ENCODE measurements around the gene KAZN. TPM values are rescaled to one million over a fixed set of nuclear protein-coding genes. Genes with fewer than 3 reads are reported as not detected.

The KAZN gene
- polyA plus RNA-seq, 1 of the 3 experiments (the other 2 are of a cell fraction), result 6.8 TPM

DNA sequence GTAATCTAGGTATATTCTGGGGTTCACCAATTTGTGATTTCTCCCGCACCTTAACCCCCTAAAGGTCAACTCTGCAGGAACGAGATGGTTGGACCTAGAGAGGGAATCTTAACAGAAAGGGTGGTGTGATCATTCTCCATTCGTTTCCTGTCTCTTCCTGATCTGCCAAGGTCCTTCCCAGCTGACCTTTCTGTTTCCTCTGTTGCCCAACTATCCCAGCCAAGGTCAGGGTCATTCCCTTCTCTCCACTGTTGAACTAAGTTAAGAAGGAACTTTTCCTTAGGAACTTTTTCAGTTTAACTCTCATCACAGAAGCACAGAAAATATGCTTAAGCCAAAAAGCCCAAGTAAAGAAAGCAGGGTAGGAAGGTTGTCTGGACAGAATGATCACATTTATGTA, 49.3 kb downstream of the KAZN start:
- H3K27me3 ChIP-seq (ENCODE audit: insufficient read depth), result no peaks in the 10 kb centered on the region
- H3K36me3 ChIP-seq (replicated peaks in 1 of 2; ENCODE audit: control insufficient read depth in 1 of 2, insufficient read depth in 2 of 2, low read length in 1 of 2), result no peaks in the 10 kb centered on the region
- ChIA-PET CTCF (no interaction called here), POLR2A (no interaction called here)
- 21% methylated on average over 3 of the region's 3 CpGs for WGBS (ENCODE audit: low lambda C conversion rate)
- no peak overlapping the region for H2AFZ ChIP-seq (ENCODE audit: low read depth)
- no peak for DNase-seq
- H4K20me1 ChIP-seq (ENCODE audit: insufficient read depth), result no peaks in the 10 kb centered on the region
- H3K9me3 ChIP-seq, result no peaks in the 10 kb centered on the region
- H3K4me1 ChIP-seq (ENCODE audit: control insufficient read depth in 1 of 2, insufficient read depth in 2 of 2, low read depth in 1 of 2, low read length in 1 of 2), result no peaks in the 10 kb centered on the region
- no peak overlapping the region for H3K9ac ChIP-seq
- no peak overlapping the region for H3K4me3 ChIP-seq (ENCODE audit: low read depth in 2 of 2, low read length in 1 of 2)
- TF ChIP-seq EP300 (IDR thresholded peaks at IDR 0.05; ENCODE audit: borderline replicate concordance in 1 of 2, low read depth in 1 of 2, low read length in 1 of 2) (no peak), MXI1 (IDR thresholded peaks at IDR 0.05; ENCODE audit: low read depth, low read length) (no peak), FOXM1 (IDR thresholded peaks at IDR 0.05; ENCODE audit: low read depth) (no peak), RCOR1 (IDR thresholded peaks at IDR 0.05; ENCODE audit: low read length) (no peak), RFX5 (IDR thresholded peaks at IDR 0.05; ENCODE audit: low read length) (no peak), JUND (IDR thresholded peaks at IDR 0.05) (no peak), FOSL2 (IDR thresholded peaks at IDR 0.05; ENCODE audit: borderline replicate concordance, low read depth) (no peak), NRF1 (IDR thresholded peaks at IDR 0.05; ENCODE audit: low read depth, low read length) (no peak)
- TF ChIP-seq, protein P1, sequence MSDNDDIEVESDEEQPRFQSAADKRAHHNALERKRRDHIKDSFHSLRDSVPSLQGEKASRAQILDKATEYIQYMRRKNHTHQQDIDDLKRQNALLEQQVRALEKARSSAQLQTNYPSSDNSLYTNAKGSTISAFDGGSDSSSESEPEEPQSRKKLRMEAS (IDR thresholded peaks at IDR 0.05; ENCODE audit: low read depth), result no peak
- TF ChIP-seq, protein P2, sequence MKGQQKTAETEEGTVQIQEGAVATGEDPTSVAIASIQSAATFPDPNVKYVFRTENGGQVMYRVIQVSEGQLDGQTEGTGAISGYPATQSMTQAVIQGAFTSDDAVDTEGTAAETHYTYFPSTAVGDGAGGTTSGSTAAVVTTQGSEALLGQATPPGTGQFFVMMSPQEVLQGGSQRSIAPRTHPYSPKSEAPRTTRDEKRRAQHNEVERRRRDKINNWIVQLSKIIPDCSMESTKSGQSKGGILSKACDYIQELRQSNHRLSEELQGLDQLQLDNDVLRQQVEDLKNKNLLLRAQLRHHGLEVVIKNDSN (IDR thresholded peaks at IDR 0.05; ENCODE audit: borderline replicate concordance, low read depth), result no peak
- no peak overlapping the region for H3K4me2 ChIP-seq
- H3K9me2 ChIP-seq, result no peaks in the 10 kb centered on the region
- H3K27ac ChIP-seq (ENCODE audit: low read depth in 2 of 2, low read length in 1 of 2), result no peak overlapping the region
- H3F3A ChIP-seq (replicated peaks; ENCODE audit: insufficient read depth), result no peaks in the 10 kb centered on the region
- H3K79me2 ChIP-seq (ENCODE audit: insufficient read depth), result no peaks in the 10 kb centered on the region

DNA sequence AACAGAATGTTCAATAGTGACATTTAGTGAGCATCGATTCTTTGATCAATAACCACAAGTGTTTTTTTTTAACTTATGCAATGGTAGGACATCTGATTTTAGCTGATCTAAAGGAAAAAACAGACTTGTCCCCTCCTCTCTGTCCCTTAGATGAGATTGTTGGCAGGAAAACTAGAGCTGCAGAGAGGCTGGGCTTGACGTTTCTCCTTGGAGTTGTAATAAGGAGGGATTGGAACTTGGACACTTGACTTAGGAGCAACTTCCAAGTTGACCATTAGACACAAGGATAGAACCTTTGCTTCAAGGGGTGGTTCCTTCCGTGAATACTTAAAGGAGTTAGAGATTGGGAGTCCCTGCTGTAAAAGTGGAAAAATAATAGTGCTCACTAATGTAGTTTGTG, 49.9 kb downstream of the KAZN start:
- no peak overlapping the region for H3K4me3 ChIP-seq (ENCODE audit: low read depth in 2 of 2, low read length in 1 of 2)
- H3K9me2 ChIP-seq, result no peaks in the 10 kb centered on the region
- 9% methylated on average over 3 of the region's 3 CpGs for WGBS (ENCODE audit: low lambda C conversion rate)
- H3K4me2 ChIP-seq, result no peak overlapping the region
- H3K9ac ChIP-seq, result no peak overlapping the region
- H3K27me3 ChIP-seq (ENCODE audit: insufficient read depth), result no peaks in the 10 kb centered on the region
- TF ChIP-seq GABPA (IDR thresholded peaks at IDR 0.05; ENCODE audit: low read depth), result no peak
- TF ChIP-seq TCF12 (IDR thresholded peaks at IDR 0.05), result no peak
- TF ChIP-seq TAF1 (IDR thresholded peaks at IDR 0.05; ENCODE audit: borderline replicate concordance, low read depth, low read length), result no peak
- TF ChIP-seq CHD2 (IDR thresholded peaks at IDR 0.05; ENCODE audit: low read length, partially characterized antibody), result no peak
- TF ChIP-seq RFX5 (IDR thresholded peaks at IDR 0.05; ENCODE audit: low read length), result no peak
- POLR2A ChIA-PET, result no interaction called here
- CTCF ChIA-PET, result no interaction called here
- no peaks in the 10 kb centered on the region for H4K20me1 ChIP-seq (ENCODE audit: insufficient read depth)
- no peaks in the 10 kb centered on the region for H3K79me2 ChIP-seq (ENCODE audit: insufficient read depth)
- no peaks in the 10 kb centered on the region for H3K36me3 ChIP-seq (replicated peaks in 1 of 2; ENCODE audit: control insufficient read depth in 1 of 2, insufficient read depth in 2 of 2, low read length in 1 of 2)
- H3K4me1 ChIP-seq (ENCODE audit: control insufficient read depth in 1 of 2, insufficient read depth in 2 of 2, low read depth in 1 of 2, low read length in 1 of 2), result no peaks in the 10 kb centered on the region
- no peaks in the 10 kb centered on the region for H3K9me3 ChIP-seq
- no peaks in the 10 kb centered on the region for H3F3A ChIP-seq (replicated peaks; ENCODE audit: insufficient read depth)
- DNase-seq, result no peak
- no peak overlapping the region for H3K27ac ChIP-seq (ENCODE audit: low read depth in 2 of 2, low read length in 1 of 2)
- no peak overlapping the region for H2AFZ ChIP-seq (ENCODE audit: low read depth)
